GM19023 (cell line): ENCODE data around the gene ZNF782.
"Not testable (repeated sequence)": the region's sequence is repeated elsewhere in the genome, so short reads cannot be mapped to it uniquely, and the experiment has no call there.

Source experiments
- ATAC-seq: cut with Tn5 transposase; IDR thresholded peaks from one replicate; pipeline ENCODE4 v1.9.1; 2021; ENCODE audit warnings: mild to moderate bottlenecking, moderate library complexity; ENCODE audit not compliant: unreplicated experiment

The ZNF782 gene

GRCh38 chr9:96854651-96855273, 448 bp upstream of the ZNF782 start:
- ATAC-seq: no peak

- no peak for ATAC-seq
Measured at GRCh38 chr9:96852676-96853075, 1.6 kb downstream of the ZNF782 start.

- no peak for ATAC-seq
Measured at GRCh38 chr9:96844040-96844439, 10.3 kb downstream of the ZNF782 start.

- no peak for ATAC-seq
Measured at GRCh38 chr9:96818533-96818932, 35.8 kb downstream of the ZNF782 start.

GRCh38 chr9:96817973-96818372, 36.3 kb downstream of the ZNF782 start:
- ATAC-seq: no peak

- ATAC-seq: no peak
Measured at GRCh38 chr9:96813607-96814006, 40.7 kb downstream of the ZNF782 start.

GRCh38 chr9:96798959-96799358, 55.4 kb downstream of the ZNF782 start:
- not testable (repeated sequence) for ATAC-seq

- no peak for ATAC-seq
Measured at GRCh38 chr9:96784021-96784420, 70.3 kb downstream of the ZNF782 start.

- ATAC-seq: no peak
Measured at GRCh38 chr9:96782235-96782634, 72.1 kb downstream of the ZNF782 start.

- no peak for ATAC-seq
Measured at GRCh38 chr9:96781552-96781951, 72.8 kb downstream of the ZNF782 start.

GRCh38 chr9:96779089-96779488, 75.2 kb downstream of the ZNF782 start:
- ATAC-seq: no peak

- peak; percentile 66 for ATAC-seq
Measured at GRCh38 chr9:96777426-96777864, 76.9 kb downstream of the ZNF782 start.

GRCh38 chr9:96771124-96771523, 83.2 kb downstream of the ZNF782 start:
- ATAC-seq: no peak

- ATAC-seq: no peak
Measured at GRCh38 chr9:96769989-96770388, 84.3 kb downstream of the ZNF782 start.
